GM15510 (cell line): Measurements from ENCODE around the gene ITGAV.

ENCODE experiments used
- POLR2A ChIP-seq: IDR thresholded peaks from 3 replicates; pipeline ENCODE4 v1.6.1; 2011; ENCODE audit warnings: borderline replicate concordance; ENCODE audit not compliant: insufficient read length; ENCODE audit errors: extremely low read depth

ITGAV gene

DNA sequence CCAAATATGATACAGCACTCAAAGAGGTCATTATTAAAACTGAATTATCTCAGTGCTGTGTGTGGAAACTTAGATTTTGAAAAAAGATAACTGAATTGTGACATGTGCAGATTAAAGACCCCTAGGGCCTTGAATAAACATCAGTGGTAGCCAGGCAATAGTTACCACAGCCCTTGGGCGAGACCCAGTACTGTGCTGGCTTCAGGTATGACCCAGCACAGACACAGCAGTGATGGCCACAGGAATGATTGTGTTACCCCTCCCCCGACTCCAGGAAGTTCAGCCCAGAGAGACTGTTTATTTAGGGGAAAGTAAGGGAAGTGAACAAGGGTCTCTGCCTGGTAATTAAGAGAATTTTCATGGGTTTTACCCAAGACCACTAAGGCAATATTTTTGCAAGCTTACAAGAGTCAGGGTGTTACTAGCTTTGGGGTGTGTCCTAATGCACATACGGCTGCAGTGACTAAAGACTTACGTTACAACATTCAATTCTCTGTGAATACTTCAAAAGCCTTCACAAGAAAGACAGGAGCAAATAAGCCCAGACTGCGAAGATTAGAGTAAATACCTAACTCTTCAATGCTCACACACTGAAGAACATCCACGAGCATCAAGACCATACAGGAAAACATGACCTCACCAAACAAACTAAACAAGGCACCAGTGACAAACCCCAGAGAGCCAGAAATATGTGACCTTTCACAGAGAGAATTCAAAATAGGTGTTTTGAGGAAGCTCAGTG lies 28.2 kb upstream of the ITGAV start:
- TF ChIP-seq POLR2A, result no peak

DNA sequence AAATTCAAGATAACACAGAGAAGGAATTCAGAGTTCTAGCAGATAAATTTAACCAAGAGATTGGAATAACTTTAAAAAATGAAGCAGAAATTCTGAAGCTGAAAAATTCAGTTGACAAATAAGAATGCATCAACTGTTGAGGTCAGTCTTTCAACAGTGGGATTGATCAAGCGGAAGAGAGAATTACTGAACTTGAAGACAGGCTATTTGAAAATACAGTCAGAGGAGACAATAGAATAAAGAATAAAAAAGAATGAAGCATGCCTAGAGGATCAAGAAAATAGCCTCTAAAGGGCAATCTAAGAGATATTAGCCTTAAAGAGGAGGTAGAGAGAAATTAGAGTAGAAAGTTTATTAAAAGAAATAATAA lies 27.7 kb upstream of the ITGAV start:
- no peak for TF ChIP-seq POLR2A

DNA sequence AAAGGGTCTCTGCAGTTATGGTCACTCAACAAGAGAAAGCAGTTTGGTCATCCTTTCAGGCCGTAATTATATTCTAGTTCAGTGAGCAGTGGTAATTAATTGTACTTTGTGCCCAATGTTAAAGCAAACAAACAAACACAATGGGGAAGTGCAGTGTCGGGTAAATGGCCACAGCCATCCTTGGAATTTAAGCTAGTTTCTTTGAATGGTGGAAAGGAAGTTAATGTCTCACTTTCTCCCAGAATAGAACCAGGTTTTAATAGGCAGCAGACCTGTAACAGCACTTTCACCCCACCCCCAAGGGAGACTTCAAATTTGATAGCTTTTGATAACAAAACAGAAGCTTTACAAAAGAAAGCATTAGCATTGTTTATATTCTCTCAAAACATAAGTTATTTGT lies 20.0 kb upstream of the ITGAV start:
- TF ChIP-seq POLR2A, result no peak

DNA sequence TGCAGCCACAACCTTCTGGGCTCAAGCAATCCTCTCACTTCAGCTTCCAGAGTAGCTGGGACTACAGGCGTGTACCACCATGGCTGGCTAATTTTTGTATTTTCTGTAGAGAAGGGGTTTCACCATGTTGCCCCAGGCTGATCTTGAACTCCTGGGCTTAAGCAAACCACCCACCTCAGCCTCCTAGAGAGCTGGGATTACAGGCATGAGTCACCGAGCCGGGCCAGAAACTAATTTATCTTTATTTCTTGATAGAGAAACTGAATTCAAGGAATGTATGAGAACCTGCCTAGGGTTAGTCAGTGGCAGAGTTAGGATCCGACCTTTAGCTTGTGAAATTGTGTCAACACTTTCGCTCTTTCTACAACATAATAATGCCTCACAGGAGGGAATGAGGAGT lies 19.3 kb upstream of the ITGAV start:
- no peak for TF ChIP-seq POLR2A

DNA sequence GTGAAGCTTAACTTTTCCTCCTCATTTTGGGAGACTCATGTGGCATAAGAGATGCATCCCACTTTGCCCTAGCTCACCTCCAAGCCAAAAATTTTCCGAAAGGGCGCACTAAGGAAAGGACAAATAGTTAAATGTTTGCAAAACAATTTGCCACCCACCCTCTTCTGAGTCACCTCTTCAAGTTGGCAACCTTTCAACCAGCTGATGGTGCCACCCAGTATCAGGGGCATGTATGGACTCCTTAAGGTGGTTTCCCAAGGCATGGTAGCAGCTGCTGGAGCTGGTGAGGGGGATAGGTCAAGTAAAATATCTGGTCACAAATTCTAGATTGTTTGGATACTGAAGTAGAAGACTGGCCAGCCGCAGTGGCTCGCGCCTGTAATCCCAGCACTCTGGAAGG lies 17.2 kb upstream of the ITGAV start:
- no peak for TF ChIP-seq POLR2A

DNA sequence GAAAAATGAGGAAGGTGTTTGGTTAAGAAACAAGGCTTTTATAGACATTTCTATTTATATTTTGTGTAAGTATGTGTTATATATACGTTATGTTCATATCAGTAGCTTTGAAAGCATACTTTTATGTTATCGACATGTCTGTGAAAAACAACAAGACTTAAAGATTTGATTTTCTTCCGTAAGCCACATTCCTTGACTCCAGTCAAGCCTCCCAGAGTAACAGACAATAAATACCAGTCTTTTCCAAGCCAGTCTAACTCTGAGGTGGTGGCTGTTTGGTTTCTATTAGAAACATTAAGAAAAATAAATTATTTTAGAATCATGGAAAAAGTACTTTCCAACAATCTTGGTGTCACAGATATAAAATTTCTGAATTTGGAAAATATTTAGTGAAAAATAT lies 16.3 kb upstream of the ITGAV start:
- TF ChIP-seq POLR2A, result no peak

DNA sequence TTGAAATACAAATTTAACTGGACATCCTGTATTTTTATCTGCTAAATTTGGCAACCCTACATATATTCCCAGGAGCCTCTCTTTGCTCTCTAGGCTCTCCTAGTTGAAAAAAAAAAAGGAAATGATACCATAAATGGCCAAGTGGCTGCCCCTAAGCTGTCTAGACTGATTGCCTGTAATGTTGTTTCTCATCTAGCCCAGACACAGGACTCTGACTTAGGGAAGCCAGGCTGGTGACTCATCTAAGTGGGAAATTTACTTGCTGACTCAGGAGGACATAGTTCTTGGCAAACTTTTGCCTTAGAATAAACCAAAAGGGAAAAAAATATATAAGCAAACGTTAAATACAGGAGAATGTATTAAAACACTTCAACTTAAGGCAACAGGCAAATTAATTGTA lies 14.6 kb upstream of the ITGAV start:
- no peak for TF ChIP-seq POLR2A

DNA sequence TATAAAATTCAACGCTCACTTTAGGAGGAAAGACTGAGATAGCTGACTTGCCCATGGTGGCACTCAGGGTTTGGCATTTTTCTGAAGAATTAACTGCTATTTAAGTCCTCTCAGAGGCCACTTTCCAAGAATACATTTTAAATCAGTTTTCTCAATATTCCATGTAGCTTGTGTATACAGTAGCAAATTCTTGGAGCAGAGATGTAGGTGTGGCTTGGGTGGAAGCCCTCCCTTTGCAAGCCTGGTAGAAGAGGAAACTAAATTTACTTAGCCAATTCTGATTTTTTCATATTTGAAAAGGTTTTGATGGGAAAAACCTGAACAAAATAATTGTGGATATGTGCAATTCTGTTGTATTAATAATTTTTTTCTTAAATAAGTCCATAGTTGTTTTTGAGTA lies 14.0 kb upstream of the ITGAV start:
- TF ChIP-seq POLR2A, result no peak

DNA sequence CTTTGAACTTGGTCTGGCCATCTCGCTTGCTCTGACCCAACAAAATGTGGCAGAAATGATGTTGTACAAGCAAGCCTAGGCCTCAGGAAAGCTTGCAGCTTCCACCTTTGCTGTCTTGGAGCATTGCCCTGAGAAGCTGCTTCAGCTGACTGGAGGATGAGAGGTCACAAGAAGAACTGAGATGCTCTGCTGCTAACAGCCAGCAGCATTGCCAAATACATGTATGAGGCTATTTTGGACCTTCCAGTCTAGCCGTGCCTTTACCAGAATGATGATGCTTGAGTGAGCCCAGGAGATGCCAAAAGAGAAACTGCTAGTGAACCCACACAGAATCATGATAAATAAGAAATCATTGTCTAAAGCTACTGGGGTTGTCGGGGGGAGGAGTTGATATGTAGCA lies 13.2 kb upstream of the ITGAV start:
- no peak for TF ChIP-seq POLR2A

DNA sequence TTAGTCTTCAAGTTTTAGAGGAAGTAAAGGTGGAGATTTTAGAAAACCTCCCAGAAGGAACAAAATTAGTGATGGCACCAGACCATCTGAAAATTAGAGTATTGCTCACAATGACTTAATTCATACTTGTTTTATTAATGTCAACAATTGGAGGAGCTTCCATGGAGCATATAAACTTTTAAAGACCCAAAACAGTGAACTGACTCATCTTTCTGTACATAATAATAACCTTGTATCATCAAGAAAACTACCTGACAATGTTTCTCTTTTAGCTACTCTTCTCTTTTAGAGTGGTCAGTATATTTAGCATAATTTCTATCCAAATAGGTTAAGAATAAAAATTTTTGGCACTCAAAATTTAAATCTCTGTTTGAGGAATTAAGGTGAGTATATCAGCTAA lies 7.2 kb upstream of the ITGAV start:
- no peak for TF ChIP-seq POLR2A

DNA sequence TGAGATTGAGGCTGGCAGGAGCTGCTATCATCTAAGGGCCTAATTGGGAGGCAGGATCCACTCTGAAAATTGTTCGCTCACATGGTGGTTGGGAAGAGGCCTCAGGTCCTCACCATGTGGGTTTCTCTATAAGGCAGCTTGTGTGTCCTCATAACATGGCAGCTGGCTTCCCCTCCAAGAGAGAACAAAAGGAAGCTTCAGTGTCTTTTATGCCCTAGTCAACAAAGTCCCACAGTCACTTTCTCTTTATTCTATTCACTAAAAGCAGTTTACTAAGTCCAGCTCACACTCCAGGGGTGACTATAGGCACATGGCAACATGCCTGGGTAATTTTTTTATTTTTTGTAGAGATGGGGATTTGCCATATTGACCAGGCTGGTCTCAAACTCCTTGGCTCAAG lies 5.8 kb upstream of the ITGAV start:
- TF ChIP-seq POLR2A, result no peak

DNA sequence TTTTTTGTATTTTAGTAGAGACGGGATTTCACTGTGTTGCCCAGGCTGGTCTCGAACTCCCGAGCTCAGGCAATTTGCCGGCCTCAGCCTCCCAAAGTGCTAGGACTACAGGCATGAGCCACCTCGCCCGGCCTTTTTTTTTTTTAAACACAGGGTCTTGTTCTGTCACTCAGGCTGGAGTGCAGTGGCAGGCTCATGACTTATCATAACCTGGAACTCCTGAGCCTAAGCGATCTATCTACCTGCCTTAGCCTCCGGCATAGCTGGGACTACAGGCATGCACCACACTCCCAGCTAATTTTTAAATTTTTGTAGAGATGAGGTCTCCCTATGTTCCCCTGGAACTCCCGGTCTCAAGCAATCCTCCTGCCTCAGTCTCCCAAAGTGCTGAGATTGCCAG lies 1.4 kb upstream of the ITGAV start:
- TF ChIP-seq POLR2A, result no peak

DNA sequence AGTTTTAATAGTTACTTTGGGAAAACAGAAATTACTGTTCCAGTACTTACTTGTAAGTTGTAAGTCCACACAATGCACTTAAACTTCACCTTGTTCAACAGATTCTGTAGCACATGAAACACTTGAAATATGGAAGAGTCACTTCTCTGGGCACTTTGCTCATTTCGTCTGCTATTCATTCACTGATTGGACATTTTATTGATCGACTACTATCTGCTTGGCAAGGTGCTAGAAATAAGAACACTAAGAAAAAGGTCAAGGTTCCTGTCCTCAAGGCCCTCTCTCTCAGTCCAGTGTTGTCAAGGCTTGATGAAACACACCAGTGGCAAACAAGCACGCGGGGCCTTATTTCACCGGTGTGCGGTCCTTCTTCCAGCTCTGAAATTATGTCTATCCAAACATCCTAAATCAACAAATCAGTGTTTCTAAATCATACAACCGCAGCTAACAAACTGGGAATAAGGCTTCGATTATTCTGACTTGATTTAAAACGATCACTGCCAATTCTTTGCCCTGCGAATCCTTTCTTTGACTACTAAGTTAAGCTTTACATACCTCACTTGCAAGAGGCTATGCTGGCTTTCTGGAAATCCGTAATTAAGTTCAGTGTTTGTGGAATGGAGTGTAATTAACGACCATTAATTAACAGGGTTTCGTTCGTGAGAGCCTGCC lies 780 bp upstream of the ITGAV start:
- no peak for TF ChIP-seq POLR2A

DNA sequence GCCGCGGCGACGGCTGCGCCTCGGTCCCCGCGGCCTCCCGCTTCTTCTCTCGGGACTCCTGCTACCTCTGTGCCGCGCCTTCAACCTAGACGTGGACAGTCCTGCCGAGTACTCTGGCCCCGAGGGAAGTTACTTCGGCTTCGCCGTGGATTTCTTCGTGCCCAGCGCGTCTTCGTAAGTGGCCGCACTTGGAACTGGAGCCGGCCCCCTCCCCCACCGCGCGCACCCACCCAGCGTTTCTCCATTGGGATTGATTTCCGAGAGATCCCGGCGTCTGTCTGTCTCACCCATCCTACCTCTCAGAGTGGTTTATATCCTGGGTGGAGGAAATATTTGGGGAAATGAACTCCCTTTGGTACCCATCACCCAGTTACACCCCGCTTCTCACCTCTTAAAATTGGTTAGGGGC lies 498 bp downstream of the ITGAV start:
- no peak for TF ChIP-seq POLR2A

DNA sequence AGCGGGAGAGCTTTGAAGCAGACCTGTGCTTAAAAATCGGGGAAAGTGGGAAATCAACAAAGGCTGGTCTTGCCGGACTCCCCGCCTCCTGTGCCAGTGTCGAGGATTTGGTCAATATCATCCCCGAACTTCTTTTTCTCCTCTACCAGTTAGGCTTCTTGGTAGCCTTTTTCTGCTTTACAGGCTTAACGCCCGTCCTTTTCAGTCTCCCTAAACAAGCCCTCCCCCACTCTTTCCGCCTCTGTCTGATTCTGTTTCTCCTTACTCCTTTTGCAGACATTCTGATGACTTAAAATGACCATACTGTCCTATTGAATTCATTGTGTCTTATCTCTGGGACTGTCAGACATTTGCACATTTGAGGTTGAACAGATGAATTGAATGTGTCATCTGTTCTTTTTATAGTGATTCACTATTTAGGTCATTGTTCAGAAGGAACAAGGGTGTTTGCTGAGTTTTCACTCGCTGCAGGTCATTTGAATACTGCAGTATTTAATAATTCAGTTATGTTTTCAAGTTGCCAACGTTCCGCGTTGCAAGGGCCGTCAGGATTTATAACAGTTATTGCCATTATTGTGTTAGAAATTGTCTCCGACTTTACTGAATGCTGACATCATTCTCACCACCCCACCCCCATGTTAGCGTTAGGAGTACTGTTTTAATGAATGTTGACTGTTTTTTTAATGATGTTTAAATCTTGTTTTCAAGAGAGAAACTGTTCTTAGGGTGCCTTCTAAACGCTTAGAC lies 1.1 kb downstream of the ITGAV start:
- TF ChIP-seq POLR2A, result no peak

DNA sequence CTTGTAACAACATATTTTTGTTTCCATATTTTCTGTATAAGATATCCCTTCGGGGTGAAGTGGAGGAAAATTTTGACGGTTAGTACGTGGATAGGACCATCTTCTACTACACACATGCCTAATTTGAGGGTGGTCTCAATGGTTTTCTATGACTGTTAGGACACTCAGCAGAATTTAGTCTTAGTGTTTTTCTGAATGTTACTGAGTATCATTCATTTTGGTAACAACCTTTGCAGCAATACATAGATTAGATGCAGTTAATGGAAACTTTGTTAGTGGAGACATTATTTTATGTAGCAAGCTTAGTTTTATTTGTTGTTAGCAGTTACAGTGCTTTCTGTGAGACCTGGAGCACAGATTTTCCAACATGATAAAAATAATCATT lies 1.6 kb downstream of the ITGAV start:
- no peak for TF ChIP-seq POLR2A
